Brain pericyte (primary cell): ENCODE results near the gene DAND5.

Experiments used
- DNase-seq: peaks from one replicate; pipeline ENCODE4 v3.0.0-alpha.2; 2012; ENCODE audit warnings: low read depth, low spot score

Gene DAND5

GRCh38 chr19:12992729-12993128, 23.4 kb downstream of the DAND5 start:
- no peak for DNase-seq

GRCh38 chr19:12993562-12993961, 24.2 kb downstream of the DAND5 start:
- DNase-seq, result no peak

- no peak for DNase-seq
Measured at GRCh38 chr19:12994701-12995595, 25.6 kb downstream of the DAND5 start, which contains the start of gene NFIX. TSS of gene NFIX (plus strand) at chr19:12995475. CDS start at chr19:12995838, 363 bp downstream.

- DNase-seq, result no peak
Measured at GRCh38 chr19:12995596-12996405, 26.4 kb downstream of the DAND5 start.

- no peak for DNase-seq
Measured at GRCh38 chr19:12996406-12997094, 27.2 kb downstream of the DAND5 start.

- no peak for DNase-seq
Measured at GRCh38 chr19:12997179-12997966, 28.0 kb downstream of the DAND5 start.

- DNase-seq, result no peak
Measured at GRCh38 chr19:12997967-12998940, 28.9 kb downstream of the DAND5 start.

- DNase-seq, result no peak
Measured at GRCh38 chr19:13001166-13001501, 31.8 kb downstream of the DAND5 start.

GRCh38 chr19:13001502-13002165, 32.3 kb downstream of the DAND5 start:
- no peak for DNase-seq

- no peak for DNase-seq
Measured at GRCh38 chr19:13002166-13002898, 33.0 kb downstream of the DAND5 start.

GRCh38 chr19:13003081-13003480, 33.7 kb downstream of the DAND5 start:
- DNase-seq, result no peak

GRCh38 chr19:13004273-13004672, 34.9 kb downstream of the DAND5 start:
- no peak for DNase-seq

GRCh38 chr19:13005253-13005652, 35.9 kb downstream of the DAND5 start:
- no peak for DNase-seq

GRCh38 chr19:13005861-13006370, 36.5 kb downstream of the DAND5 start:
- no peak for DNase-seq

GRCh38 chr19:13006431-13007281, 37.3 kb downstream of the DAND5 start:
- no peak for DNase-seq

- DNase-seq, result no peak
Measured at GRCh38 chr19:13007292-13008045, 38.1 kb downstream of the DAND5 start.
